ENCODE data around the gene KLHL11.

KLHL11 gene

GRCh38 chr17:41810659-41811548 lies 54.3 kb downstream of the KLHL11 start:
- peak; percentile 31 for DNase-seq (ENCODE audit: low spot score)

GRCh38 chr17:41806685-41807445 lies 58.4 kb downstream of the KLHL11 start:
- no peak for DNase-seq (ENCODE audit: low spot score)
